Measurements from ENCODE around the gene ZNF219.

GRCh38 chr14:21106498-21107282 is 8.2 kb upstream of the ZNF219 start:
- peak; percentile 68 to 89 (median 82) for TF ChIP-seq CTCF (IDR thresholded peaks at IDR 0.05 in 8 of 11, conservative IDR thresholded peaks at IDR 0.05 in 3 of 11)
- TF ChIP-seq POLR2AphosphoS5 (IDR thresholded peaks at IDR 0.05): peak in 1 of 3 donors; percentile 12
- TF ChIP-seq POLR2A (IDR thresholded peaks at IDR 0.05): peak in 1 of 3 donors; percentile 9
